Endothelial cell (in vitro differentiated cells): ENCODE measurements around the gene APOA1. TPM values are rescaled to one million over a fixed set of nuclear protein-coding genes. Genes with fewer than 3 reads are reported as not detected.

ENCODE experiments used
- DNase-seq: peaks from one replicate; pipeline ENCODE4 v3.0.0; 2021; ENCODE audit warnings: low spot score
- H3K27ac Mint-ChIP-seq: one replicate; pipeline ENCODE4 v1.8.0; 2021; ENCODE audit warnings: mixed read lengths, inconsistent platforms; ENCODE audit not compliant: unreplicated experiment
- H3K27me3 Mint-ChIP-seq: one replicate; pipeline ENCODE4 v1.8.0; 2021; ENCODE audit warnings: mild to moderate bottlenecking, moderate library complexity, mixed read lengths, inconsistent platforms; ENCODE audit not compliant: unreplicated experiment
- H3K36me3 Mint-ChIP-seq: one replicate; pipeline ENCODE4 v1.8.0; 2021; ENCODE audit warnings: mild to moderate bottlenecking, low read depth, mixed read lengths, inconsistent platforms; ENCODE audit not compliant: unreplicated experiment
- H3K4me1 Mint-ChIP-seq: one replicate; pipeline ENCODE4 v1.8.0; 2021; ENCODE audit warnings: mild to moderate bottlenecking, mixed read lengths, inconsistent platforms; ENCODE audit not compliant: unreplicated experiment
- H3K4me3 Mint-ChIP-seq: one replicate; pipeline ENCODE4 v1.8.0; 2021; ENCODE audit warnings: mild to moderate bottlenecking, mixed read lengths, inconsistent platforms; ENCODE audit not compliant: unreplicated experiment
- H3K9me3 Mint-ChIP-seq: one replicate; pipeline ENCODE4 v1.8.0; 2021; ENCODE audit warnings: mixed read lengths, inconsistent platforms; ENCODE audit not compliant: unreplicated experiment
- total RNA-seq: library from RNA; stranded (reverse); fragmentation: NEBNext Ultra II Directional; extraction: Animal tissue kit (Norgen Biotek cat#: 25700); gene quantifications from one replicate; pipeline ENCODE4 v1.2.1, GENCODE V29; 2021; ENCODE audit not compliant: unreplicated experiment
- TF ChIP-seq, protein P1 (sequence below): fragments of 200-600 bp; sonication (generic); IDR thresholded peaks from one replicate; pipeline ENCODE4 v1.5.0; 2021; ENCODE audit warnings: antibody characterized with exemption; ENCODE audit not compliant: unreplicated experiment

The APOA1 gene
- total RNA-seq, 1 donor from 2014 or later = 1.2 TPM

DNA sequence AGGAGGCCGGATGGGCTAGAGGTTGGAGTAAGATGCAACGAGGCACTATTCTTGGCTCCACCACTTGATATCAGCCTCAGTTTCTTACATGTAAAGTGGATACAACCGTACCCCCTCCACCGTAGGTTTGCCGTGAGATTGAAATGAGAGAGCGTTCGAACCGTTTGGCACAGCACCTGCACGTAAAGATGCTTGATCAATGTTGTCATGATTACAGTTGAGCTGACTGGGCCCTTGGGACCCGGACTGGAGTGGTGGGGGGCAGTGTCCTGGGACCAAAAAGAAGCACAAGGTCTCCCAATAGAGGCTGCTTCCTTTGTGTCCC lies 4.0 kb downstream of the APOA1 start:
- no peaks in the 10 kb centered on the region for H3K27me3 Mint-ChIP-seq
- H3K4me1 Mint-ChIP-seq = peaks cover 12% of the 10 kb centered on the region
- no peak overlapping the region for H3K27ac Mint-ChIP-seq
- no peak for DNase-seq
- H3K36me3 Mint-ChIP-seq = no peaks in the 10 kb centered on the region
- no peaks in the 10 kb centered on the region for H3K9me3 Mint-ChIP-seq
- no peak overlapping the region for H3K4me3 Mint-ChIP-seq
- TF ChIP-seq, protein P1, sequence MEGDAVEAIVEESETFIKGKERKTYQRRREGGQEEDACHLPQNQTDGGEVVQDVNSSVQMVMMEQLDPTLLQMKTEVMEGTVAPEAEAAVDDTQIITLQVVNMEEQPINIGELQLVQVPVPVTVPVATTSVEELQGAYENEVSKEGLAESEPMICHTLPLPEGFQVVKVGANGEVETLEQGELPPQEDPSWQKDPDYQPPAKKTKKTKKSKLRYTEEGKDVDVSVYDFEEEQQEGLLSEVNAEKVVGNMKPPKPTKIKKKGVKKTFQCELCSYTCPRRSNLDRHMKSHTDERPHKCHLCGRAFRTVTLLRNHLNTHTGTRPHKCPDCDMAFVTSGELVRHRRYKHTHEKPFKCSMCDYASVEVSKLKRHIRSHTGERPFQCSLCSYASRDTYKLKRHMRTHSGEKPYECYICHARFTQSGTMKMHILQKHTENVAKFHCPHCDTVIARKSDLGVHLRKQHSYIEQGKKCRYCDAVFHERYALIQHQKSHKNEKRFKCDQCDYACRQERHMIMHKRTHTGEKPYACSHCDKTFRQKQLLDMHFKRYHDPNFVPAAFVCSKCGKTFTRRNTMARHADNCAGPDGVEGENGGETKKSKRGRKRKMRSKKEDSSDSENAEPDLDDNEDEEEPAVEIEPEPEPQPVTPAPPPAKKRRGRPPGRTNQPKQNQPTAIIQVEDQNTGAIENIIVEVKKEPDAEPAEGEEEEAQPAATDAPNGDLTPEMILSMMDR = no peak

DNA sequence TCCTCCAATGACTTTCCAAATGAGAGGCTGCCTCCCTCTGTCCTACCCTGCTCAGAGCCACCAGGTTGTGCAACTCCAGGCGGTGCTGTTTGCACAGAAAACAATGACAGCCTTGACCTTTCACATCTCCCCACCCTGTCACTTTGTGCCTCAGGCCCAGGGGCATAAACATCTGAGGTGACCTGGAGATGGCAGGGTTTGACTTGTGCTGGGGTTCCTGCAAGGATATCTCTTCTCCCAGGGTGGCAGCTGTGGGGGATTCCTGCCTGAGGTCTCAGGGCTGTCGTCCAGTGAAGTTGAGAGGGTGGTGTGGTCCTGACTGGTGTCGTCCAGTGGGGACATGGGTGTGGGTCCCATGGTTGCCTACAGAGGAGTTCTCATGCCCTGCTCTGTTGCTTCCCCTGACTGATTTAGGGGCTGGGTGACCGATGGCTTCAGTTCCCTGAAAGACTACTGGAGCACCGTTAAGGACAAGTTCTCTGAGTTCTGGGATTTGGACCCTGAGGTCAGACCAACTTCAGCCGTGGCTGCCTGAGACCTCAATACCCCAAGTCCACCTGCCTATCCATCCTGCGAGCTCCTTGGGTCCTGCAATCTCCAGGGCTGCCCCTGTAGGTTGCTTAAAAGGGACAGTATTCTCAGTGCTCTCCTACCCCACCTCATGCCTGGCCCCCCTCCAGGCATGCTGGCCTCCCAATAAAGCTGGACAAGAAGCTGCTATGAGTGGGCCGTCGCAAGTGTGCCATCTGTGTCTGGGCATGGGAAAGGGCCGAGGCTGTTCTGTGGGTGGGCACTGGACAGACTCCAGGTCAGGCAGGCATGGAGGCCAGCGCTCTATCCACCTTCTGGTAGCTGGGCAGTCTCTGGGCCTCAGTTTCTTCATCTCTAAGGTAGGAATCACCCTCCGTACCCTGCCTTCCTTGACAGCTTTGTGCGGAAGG lies 4.8 kb downstream of the APOA1 start:
- Mint-ChIP-seq H3K36me3 (no peaks in the 10 kb centered on the region), H3K27me3 (no peaks in the 10 kb centered on the region), H3K27ac (no peak overlapping the region), H3K9me3 (no peaks in the 10 kb centered on the region), H3K4me1 (peaks cover 4% of the 10 kb centered on the region), H3K4me3 (no peak overlapping the region)
- TF ChIP-seq, protein P1 = no peak
- no peak for DNase-seq

DNA sequence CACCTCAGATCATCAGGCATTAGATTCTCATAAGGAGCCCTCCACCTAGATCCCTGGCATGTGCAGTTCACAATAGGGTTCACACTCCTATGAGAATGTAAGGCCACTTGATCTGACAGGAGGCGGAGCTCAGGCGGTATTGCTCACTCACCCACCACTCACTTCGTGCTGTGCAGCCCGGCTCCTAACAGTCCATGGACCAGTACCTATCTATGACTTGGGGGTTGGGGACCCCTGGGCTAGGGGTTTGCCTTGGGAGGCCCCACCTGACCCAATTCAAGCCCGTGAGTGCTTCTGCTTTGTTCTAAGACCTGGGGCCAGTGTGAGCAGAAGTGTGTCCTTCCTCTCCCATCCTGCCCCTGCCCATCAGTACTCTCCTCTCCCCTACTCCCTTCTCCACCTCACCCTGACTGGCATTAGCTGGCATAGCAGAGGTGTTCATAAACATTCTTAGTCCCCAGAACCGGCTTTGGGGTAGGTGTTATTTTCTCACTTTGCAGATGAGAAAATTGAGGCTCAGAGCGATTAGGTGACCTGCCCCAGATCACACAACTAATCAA lies 5.6 kb downstream of the APOA1 start:
- Mint-ChIP-seq H3K9me3 (no peaks in the 10 kb centered on the region), H3K27me3 (peaks cover 1% of the 10 kb centered on the region), H3K36me3 (no peaks in the 10 kb centered on the region), H3K4me1 (peaks cover 3% of the 10 kb centered on the region), H3K4me3 (no peak overlapping the region), H3K27ac (no peak overlapping the region)
- TF ChIP-seq, protein P1 = no peak
- DNase-seq = no peak

DNA sequence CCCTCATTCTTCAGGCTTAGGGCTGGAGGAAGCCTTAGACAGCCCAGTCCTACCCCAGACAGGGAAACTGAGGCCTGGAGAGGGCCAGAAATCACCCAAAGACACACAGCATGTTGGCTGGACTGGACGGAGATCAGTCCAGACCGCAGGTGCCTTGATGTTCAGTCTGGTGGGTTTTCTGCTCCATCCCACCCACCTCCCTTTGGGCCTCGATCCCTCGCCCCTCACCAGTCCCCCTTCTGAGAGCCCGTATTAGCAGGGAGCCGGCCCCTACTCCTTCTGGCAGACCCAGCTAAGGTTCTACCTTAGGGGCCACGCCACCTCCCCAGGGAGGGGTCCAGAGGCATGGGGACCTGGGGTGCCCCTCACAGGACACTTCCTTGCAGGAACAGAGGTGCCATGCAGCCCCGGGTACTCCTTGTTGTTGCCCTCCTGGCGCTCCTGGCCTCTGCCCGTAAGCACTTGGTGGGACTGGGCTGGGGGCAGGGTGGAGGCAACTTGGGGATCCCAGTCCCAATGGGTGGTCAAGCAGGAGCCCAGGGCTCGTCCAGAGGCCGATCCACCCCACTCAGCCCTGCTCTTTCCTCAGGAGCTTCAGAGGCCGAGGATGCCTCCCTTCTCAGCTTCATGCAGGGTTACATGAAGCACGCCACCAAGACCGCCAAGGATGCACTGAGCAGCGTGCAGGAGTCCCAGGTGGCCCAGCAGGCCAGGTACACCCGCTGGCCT lies 7.1 kb downstream of the APOA1 start:
- H3K27ac Mint-ChIP-seq = no peak overlapping the region
- no peaks in the 10 kb centered on the region for H3K9me3 Mint-ChIP-seq
- peaks cover 3% of the 10 kb centered on the region for H3K4me1 Mint-ChIP-seq
- TF ChIP-seq, protein P1 = no peak
- H3K4me3 Mint-ChIP-seq = no peak overlapping the region
- no peak for DNase-seq
- no peaks in the 10 kb centered on the region for H3K36me3 Mint-ChIP-seq
- H3K27me3 Mint-ChIP-seq = peaks cover 6% of the 10 kb centered on the region
